Activated CD4-positive, CD25-positive, alpha-beta regulatory T cell treated with anti-CD3 and anti-CD28 coated beads, Interleukin-2, amount 50 U/mL, for 72 hours (primary cell): ENCODE measurements around the gene PTPRN2.
"Not testable (repeated sequence)": the region's sequence is repeated elsewhere in the genome, so short reads cannot be mapped to it uniquely, and the experiment has no call there.

Experiments
- DNase-seq: peaks from one replicate; pipeline ENCODE4 v3.0.0; 2021

The PTPRN2 gene

GRCh38 chr7:158289231-158289630, 298.4 kb downstream of the PTPRN2 start:
- no peak for DNase-seq

- no peak for DNase-seq
Observed at GRCh38 chr7:158286210-158286609, 301.4 kb downstream of the PTPRN2 start.

GRCh38 chr7:158285383-158285770, 302.2 kb downstream of the PTPRN2 start:
- no peak for DNase-seq

- DNase-seq: no peak
Observed at GRCh38 chr7:158284617-158285382, 302.8 kb downstream of the PTPRN2 start.

- DNase-seq: no peak
Observed at GRCh38 chr7:158284121-158284520, 303.5 kb downstream of the PTPRN2 start.

- no peak for DNase-seq
Observed at GRCh38 chr7:158283016-158283974, 304.3 kb downstream of the PTPRN2 start.

GRCh38 chr7:158282461-158283001, 305.1 kb downstream of the PTPRN2 start:
- no peak for DNase-seq

- no peak for DNase-seq
Observed at GRCh38 chr7:158281441-158281840, 306.2 kb downstream of the PTPRN2 start.

- DNase-seq: no peak
Observed at GRCh38 chr7:158280448-158281144, 307.0 kb downstream of the PTPRN2 start.

- no peak for DNase-seq
Observed at GRCh38 chr7:158279539-158280447, 307.8 kb downstream of the PTPRN2 start.

GRCh38 chr7:158278745-158279320, 308.8 kb downstream of the PTPRN2 start:
- DNase-seq: no peak

- no peak for DNase-seq
Observed at GRCh38 chr7:158277219-158278141, 310.1 kb downstream of the PTPRN2 start.

GRCh38 chr7:158276414-158277218, 311.0 kb downstream of the PTPRN2 start:
- no peak for DNase-seq

- no peak for DNase-seq
Observed at GRCh38 chr7:158275711-158276413, 311.8 kb downstream of the PTPRN2 start.

- DNase-seq: no peak
Observed at GRCh38 chr7:158274996-158275395, 312.6 kb downstream of the PTPRN2 start.

GRCh38 chr7:158274404-158274811, 313.2 kb downstream of the PTPRN2 start:
- no peak for DNase-seq

GRCh38 chr7:158273756-158274342, 313.8 kb downstream of the PTPRN2 start:
- not testable (repeated sequence) for DNase-seq

- no peak for DNase-seq
Observed at GRCh38 chr7:158273138-158273651, 314.4 kb downstream of the PTPRN2 start.
